Thyroid gland (tissue), 4 donors: ENCODE data around the gene DIP2A. TPM values are rescaled to one million over a fixed set of nuclear protein-coding genes. Genes with fewer than 3 reads are reported as not detected.

Source experiments
- DNase-seq, 2 donors: peaks; one replicate each; pipeline ENCODE4 v3.0.0-alpha.2; 2019
- H3K27ac ChIP-seq, 3 donors: fragments of 200-600 bp; sonication (generic); 1 replicate in 2 of 3; 2 replicates in 1 of 3; pipeline ENCODE4 v1.5.1; 2016 to 2019; ENCODE audit warnings: mild to moderate bottlenecking in 1 of 3, moderate library complexity in 1 of 3
- H3K27me3 ChIP-seq: fragments of 200-600 bp; sonication (generic); one replicate; pipeline ENCODE4 v1.5.1; 2019
- H3K36me3 ChIP-seq, 2 donors: fragments of 200-600 bp; sonication (generic); one replicate each; pipeline ENCODE4 v1.5.1; 2016 to 2019
- H3K4me1 ChIP-seq, 2 donors: fragments of 200-600 bp; sonication (generic); one replicate each; pipeline ENCODE4 v1.5.1; 2017 to 2019
- H3K4me3 ChIP-seq, 3 donors: fragments of 200-600 bp; sonication (generic); replicated peaks in 1 of 3; 1 replicate in 2 of 3; 2 replicates in 1 of 3; pipeline ENCODE4 v1.5.1; 2016; ENCODE audit warnings: mild to moderate bottlenecking in 1 of 3
- H3K9me3 ChIP-seq: fragments of 200-600 bp; sonication (generic); one replicate; pipeline ENCODE4 v1.5.1; 2017
- CTCF ChIP-seq, 6 experiments: fragments of 200-600 bp in 3 of 6; fragments of 450-650 bp in 3 of 6; sonication (generic) in 3 of 6; IDR thresholded peaks; one replicate each; pipeline ENCODE4 v1.5.1; 2016 to 2019; ENCODE audit warnings: antibody characterized with exemption in 6 of 6, mild to moderate bottlenecking in 2 of 6, inconsistent platforms in 1 of 6, moderate library complexity in 1 of 6
- POLR2A ChIP-seq, 2 donors: fragments of 450-650 bp; IDR thresholded peaks; one replicate each; pipeline ENCODE4 v1.6.1; 2017; ENCODE audit warnings: antibody characterized with exemption in 2 of 2, mild to moderate bottlenecking in 2 of 2, moderate library complexity in 1 of 2
- WGBS, 2 donors: methylation state at CpG; one replicate each; pipeline ENCODE4 v1.1.5; 2017; 5-methylcytosine and 5-hydroxymethylcytosine counted together
- intact Hi-C: fragments of 100-400 bp; cut with DNase I; formaldehyde crosslinking; loops from one replicate; pipeline ENCODE4 v1.15.1; 2023
- total RNA-seq, 4 donors: library from RNA; depleted of rRNA; stranded (reverse); fragments of >200 nt; gene quantifications; one replicate each; pipeline ENCODE4 v1.2.3, GENCODE V29; 2016

DIP2A gene
- total RNA-seq, 4 donors from 2014 or later = 35.1 to 56.3 (median 42.9) TPM

- Histone ChIP-seq H3K4me3 (no peak overlapping the region), H3K27me3 (no peaks in the 10 kb centered on the region), H3K9me3 (no peaks in the 10 kb centered on the region), H3K4me1 (no peaks in the 10 kb centered on the region), H3K27ac (no peak overlapping the region), H3K36me3 (peaks cover 21 to 28% of the 10 kb centered on the region in 2 donors)
- intact Hi-C loops = no loop called here
- no peak for TF ChIP-seq CTCF (IDR thresholded peaks at IDR 0.05)
- DNase-seq = no peak
- WGBS, 2 donors = 94 to 98% methylated on average over 12 to 20 of the region's 22 CpGs
Observed at GRCh38 chr21:46426313-46427046, 32.2 kb upstream of the DIP2A start.

- no peak overlapping the region for H3K27ac ChIP-seq
Observed at GRCh38 chr21:46427516-46427915, 31.2 kb upstream of the DIP2A start.

GRCh38 chr21:46428286-46428685, 30.4 kb upstream of the DIP2A start:
- WGBS, 2 donors = 96 to 97% methylated on average over 16 to 22 of the region's 23 CpGs
- TF ChIP-seq CTCF (IDR thresholded peaks at IDR 0.05) (no peak), POLR2A (IDR thresholded peaks at IDR 0.05) (no peak)
- Histone ChIP-seq H3K4me1 (no peaks in the 10 kb centered on the region), H3K4me3 (no peak overlapping the region), H3K27ac (no peak overlapping the region), H3K27me3 (no peaks in the 10 kb centered on the region), H3K36me3 (peaks cover 21 to 29% of the 10 kb centered on the region in 2 donors), H3K9me3 (no peaks in the 10 kb centered on the region)
- intact Hi-C loops = no loop called here
- no peak for DNase-seq

More at GRCh38 chr21:46427516-46427915, 31.2 kb upstream of the DIP2A start:
- WGBS, 2 donors = 95 to 99% methylated on average over 14 of the region's 14 CpGs
- intact Hi-C loops = no loop called here
- Histone ChIP-seq H3K4me3 (no peak overlapping the region), H3K27me3 (no peaks in the 10 kb centered on the region), H3K4me1 (no peaks in the 10 kb centered on the region), H3K36me3 (peaks cover 21 to 32% of the 10 kb centered on the region in 2 donors), H3K9me3 (no peaks in the 10 kb centered on the region)
- DNase-seq = no peak
- TF ChIP-seq CTCF (IDR thresholded peaks at IDR 0.05) (no peak), POLR2A (IDR thresholded peaks at IDR 0.05) (no peak)

GRCh38 chr21:46428987-46429710, 29.5 kb upstream of the DIP2A start:
- H3K9me3 ChIP-seq = no peaks in the 10 kb centered on the region
- no peak overlapping the region for H3K4me3 ChIP-seq
- intact Hi-C loops = no loop called here
- H3K27me3 ChIP-seq = no peaks in the 10 kb centered on the region
- 97% methylated on average over 37 to 40 of the region's 44 CpGs for whole genome bisulfite sequencing, 2 donors
- no peaks in the 10 kb centered on the region for H3K4me1 ChIP-seq
- no peak for DNase-seq
- TF ChIP-seq POLR2A (IDR thresholded peaks at IDR 0.05) (no peak), CTCF (IDR thresholded peaks at IDR 0.05) (no peak)
- H3K36me3 ChIP-seq = peaks cover 21 to 29% of the 10 kb centered on the region in 2 donors
- H3K27ac ChIP-seq = no peak overlapping the region
